IMR-90 (cell line): ENCODE results near the gene ZNF514. TPM values are rescaled to one million over a fixed set of nuclear protein-coding genes. Genes with fewer than 3 reads are reported as not detected.

Experiments
- ATAC-seq: fragments of 200-7000 bp; cut with Tn5 transposase; 2 replicates; pipeline ENCODE4 v1.9.1; 2020; ENCODE audit warnings: low read depth, mild to moderate bottlenecking, moderate library complexity
- BruUV-seq: library from RNA; stranded (reverse); fragments of 400-500 nt; replicated peaks from 2 replicates; lab custom pipeline; 2021; lab: Mats Ljungman, UMichigan
- CTCF ChIA-PET: fragments of 300-600 bp; formaldehyde crosslinking; extraction: SDS; loops from one replicate; lab custom pipeline; 2021; ENCODE audit warnings: antibody characterized with exemption; lab: Yijun Ruan, JAX
- POLR2A ChIA-PET: fragments of 300-600 bp; sonication (Branson Sonifier 250); formaldehyde crosslinking; loops from one replicate; lab custom pipeline; 2022; ENCODE audit warnings: antibody characterized with exemption; ENCODE audit not compliant: unreplicated experiment; lab: Charles Lee
- DNase-seq: peaks from one replicate; pipeline ENCODE4 v3.0.0; 2013
- H2AFZ ChIP-seq: replicated peaks from 2 replicates; pipeline ENCODE3; 2013; ENCODE audit warnings: low read length, mild to moderate bottlenecking; ENCODE audit not compliant: poor library complexity
- H2AK5ac ChIP-seq: 2 replicates; pipeline ENCODE4 v1.6.1; 2013; ENCODE audit warnings: low read depth, low read length, inconsistent platforms
- H2AK9ac ChIP-seq: replicated peaks from 2 replicates; pipeline ENCODE3; 2013; ENCODE audit warnings: mild to moderate bottlenecking, low read depth, low read length, moderate library complexity; ENCODE audit not compliant: poor library complexity
- H2BK120ac ChIP-seq: 2 replicates; pipeline ENCODE4 v1.6.1; 2013; ENCODE audit warnings: low read depth, low read length, inconsistent platforms
- H2BK15ac ChIP-seq: 3 replicates; pipeline ENCODE4 v1.6.1; 2013; ENCODE audit warnings: low read depth, low read length, inconsistent platforms
- H2BK20ac ChIP-seq: 2 replicates; pipeline ENCODE4 v1.6.1; 2013; ENCODE audit warnings: low read depth, mild to moderate bottlenecking, inconsistent platforms, low read length, moderate library complexity
- H2BK5ac ChIP-seq: 2 replicates; pipeline ENCODE4 v1.6.1; 2013; ENCODE audit warnings: mild to moderate bottlenecking, low read depth, low read length, inconsistent platforms; ENCODE audit not compliant: poor library complexity, severe bottlenecking
- H3K14ac ChIP-seq: replicated peaks from 2 replicates; pipeline ENCODE4 v1.6.1; 2013; ENCODE audit warnings: low read depth, low read length, inconsistent platforms
- H3K18ac ChIP-seq: 2 replicates; pipeline ENCODE4 v1.6.1; 2013; ENCODE audit warnings: low read depth, low read length, control low read depth
- H3K23ac ChIP-seq: 2 replicates; pipeline ENCODE4 v1.6.1; 2013; ENCODE audit warnings: low read depth, low read length, inconsistent platforms
- H3K27ac ChIP-seq: 2 replicates; pipeline ENCODE4 v1.5.1; 2013; ENCODE audit warnings: mild to moderate bottlenecking, control low read depth, low read length; ENCODE audit not compliant: insufficient read depth
- H3K27me3 ChIP-seq: 2 replicates; pipeline ENCODE4 v1.6.1; 2013; ENCODE audit warnings: low read length; ENCODE audit not compliant: control insufficient read depth, insufficient read depth
- H3K36me3 ChIP-seq: 2 replicates; pipeline ENCODE4 v1.6.1; 2013; ENCODE audit warnings: low read length, mixed read lengths; ENCODE audit not compliant: control insufficient read depth, insufficient read depth
- H3K4ac ChIP-seq: 2 replicates; pipeline ENCODE4 v1.6.1; 2013; ENCODE audit warnings: low read depth, low read length, inconsistent platforms
- H3K4me1 ChIP-seq: 2 replicates; pipeline ENCODE4 v1.6.1; 2013; ENCODE audit warnings: low read length, mixed read lengths; ENCODE audit not compliant: control insufficient read depth, insufficient read depth
- H3K4me2 ChIP-seq: 2 replicates; pipeline ENCODE4 v1.6.1; 2013; ENCODE audit warnings: low read depth, mild to moderate bottlenecking, control low read depth, low read length, moderate library complexity
- H3K4me3 ChIP-seq: 2 replicates; pipeline ENCODE4 v1.5.1; 2013; ENCODE audit warnings: low read depth, mild to moderate bottlenecking, control low read depth, low read length, moderate library complexity; ENCODE audit not compliant: insufficient read depth
- H3K56ac ChIP-seq: 2 replicates; pipeline ENCODE4 v1.6.1; 2013; ENCODE audit warnings: low read length, inconsistent platforms; ENCODE audit not compliant: insufficient read depth; ENCODE audit errors: extremely low read depth
- H3K79me1 ChIP-seq, 2 experiments: 2 replicates each; pipeline ENCODE4 v1.6.1; 2013; ENCODE audit warnings: low read length in 2 of 2, inconsistent platforms in 1 of 2, low read depth in 1 of 2
- H3K9ac ChIP-seq: 2 replicates; pipeline ENCODE4 v1.6.1; 2013; ENCODE audit warnings: low read depth, low read length, control low read depth
- H3K9me1 ChIP-seq: 2 replicates; pipeline ENCODE4 v1.6.1; 2013; ENCODE audit warnings: low read length, inconsistent platforms; ENCODE audit not compliant: insufficient read depth
- H3K9me3 ChIP-seq: 2 replicates; pipeline ENCODE4 v1.6.1; 2013; ENCODE audit warnings: low read length; ENCODE audit not compliant: control insufficient read depth, insufficient read depth
- H4K20me1 ChIP-seq: 2 replicates; pipeline ENCODE4 v1.6.1; 2013; ENCODE audit warnings: low read length, inconsistent platforms; ENCODE audit not compliant: insufficient read depth
- H4K5ac ChIP-seq: 2 replicates; pipeline ENCODE4 v1.6.1; 2013; ENCODE audit warnings: mild to moderate bottlenecking, low read depth, low read length, control low read depth
- H4K8ac ChIP-seq, 2 experiments: 2 replicates each; pipeline ENCODE4 v1.6.1; 2013; ENCODE audit warnings: low read depth in 2 of 2, low read length in 2 of 2, control low read depth in 1 of 2, inconsistent platforms in 1 of 2
- H4K91ac ChIP-seq: 2 replicates; pipeline ENCODE4 v1.6.1; 2013; ENCODE audit warnings: low read depth, low read length, inconsistent platforms; ENCODE audit not compliant: insufficient read depth
- BHLHE40 ChIP-seq: fragments of 150-350 bp; IDR thresholded peaks from 2 replicates; pipeline ENCODE4 v1.6.1; 2016; ENCODE audit warnings: mild to moderate bottlenecking, low read depth, low read length
- CEBPB ChIP-seq: IDR thresholded peaks from 2 replicates; pipeline ENCODE4 v1.6.1; 2012; ENCODE audit warnings: low read depth, low read length, improper control_type of control experiment
- CHD1 ChIP-seq: IDR thresholded peaks from 2 replicates; pipeline ENCODE4 v1.6.1; 2012; ENCODE audit warnings: low read depth, low read length, improper control_type of control experiment
- CTCF ChIP-seq: conservative IDR thresholded peaks from 2 replicates; pipeline ENCODE4 v1.5.1; 2012; ENCODE audit warnings: mild to moderate bottlenecking, low read depth, low read length, improper control_type of control experiment
- ELK1 ChIP-seq: fragments of 150-350 bp; IDR thresholded peaks from 2 replicates; pipeline ENCODE4 v1.6.1; 2016; ENCODE audit warnings: low read depth, mild to moderate bottlenecking, low read length, moderate library complexity, borderline replicate concordance
- FOS ChIP-seq: fragments of 150-350 bp; IDR thresholded peaks from 2 replicates; pipeline ENCODE4 v1.6.1; 2016; ENCODE audit warnings: low read depth, low read length
- MAFK ChIP-seq: IDR thresholded peaks from 2 replicates; pipeline ENCODE4 v1.6.1; 2012; ENCODE audit warnings: low read depth, low read length, improper control_type of control experiment
- MAZ ChIP-seq: IDR thresholded peaks from 2 replicates; pipeline ENCODE4 v1.6.1; 2012; ENCODE audit warnings: low read depth, mild to moderate bottlenecking, low read length, improper control_type of control experiment, moderate library complexity, borderline replicate concordance
- MXI1 ChIP-seq: IDR thresholded peaks from 2 replicates; pipeline ENCODE4 v1.6.1; 2012; ENCODE audit warnings: low read depth, mild to moderate bottlenecking, low read length, moderate library complexity, borderline replicate concordance
- NFE2L2 ChIP-seq: fragments of 150-350 bp; IDR thresholded peaks from 2 replicates; pipeline ENCODE4 v1.6.1; 2016; ENCODE audit warnings: low read depth, mild to moderate bottlenecking, low read length
- POLR2A ChIP-seq: IDR thresholded peaks from 2 replicates; pipeline ENCODE4 v1.6.1; 2012; ENCODE audit warnings: mild to moderate bottlenecking, low read depth, low read length
- RAD21 ChIP-seq: IDR thresholded peaks from 2 replicates; pipeline ENCODE4 v1.6.1; 2012; ENCODE audit warnings: low read length, improper control_type of control experiment
- WGBS, 2 experiments: methylation state at CpG; one replicate each; pipeline versions ENCODE4 v1.1.5 to v1.1.7; 2013; ENCODE audit warnings: missing lambda C conversion rate in 2 of 2; ENCODE audit not compliant: insufficient read length in 1 of 2; ENCODE audit errors: extremely low coverage in 2 of 2; 5-methylcytosine and 5-hydroxymethylcytosine counted together
- dilution Hi-C: fragments of 300-500 bp; cut with HindIII; formaldehyde crosslinking; loops from one replicate; pipeline ENCODE4 v1.14.3; 2018; ENCODE audit warnings: low sequenced_read_pairs; ENCODE audit not compliant: unreplicated experiment
- in situ Hi-C: fragments of 300-500 bp; cut with MboI; formaldehyde crosslinking; loops from 3 replicates; pipeline ENCODE4 v1.14.3; 2019; ENCODE audit warnings: low sequenced_read_pairs, inconsistent platforms, mixed read lengths
- intact Hi-C: fragments of 100-400 bp; cut with micrococcal nuclease; formaldehyde crosslinking; loops from 2 replicates; pipeline ENCODE4 v1.10.0; 2022
- polyA plus RNA-seq, 3 experiments: library from polyadenylated mRNA; depleted of rRNA; stranded (reverse); fragments of >200 nt; gene quantifications; 2 replicates each; pipeline ENCODE4 v1.2.3, GENCODE V29; 2012; ENCODE audit warnings: low replicate concordance in 1 of 3
- total RNA-seq: library from RNA; depleted of rRNA; stranded (reverse); fragments of >200 nt; gene quantifications from 2 replicates; pipeline ENCODE4 v1.2.3, GENCODE V29; 2012

ZNF514 gene
- total and polyA plus RNA-seq, 2 of the 4 experiments (the other 2 are of a cell fraction) = 5.3 to 6.5 TPM

GRCh38 chr2:95174031-95174542 is 14.4 kb upstream of the ZNF514 start:
- BruUV-seq = no TSS peak
- Histone ChIP-seq H4K8ac (no peak overlapping the region), H3K36me3 (peaks cover 10% of the 10 kb centered on the region), H2BK15ac (no peak overlapping the region), H3K27me3 (no peaks in the 10 kb centered on the region), H2AK5ac (no peak overlapping the region), H3K9ac (no peak overlapping the region), H3K4me3 (no peak overlapping the region), H3K23ac (no peak overlapping the region), H3K9me3 (no peaks in the 10 kb centered on the region), H2BK20ac (no peak overlapping the region), H2BK5ac (no peak overlapping the region), H3K9me1 (0 out of 2 replicates have a peak, but pooled peaks cover 2% of the 10 kb centered on the region), H3K18ac (no peak overlapping the region), H2AK9ac (no peak overlapping the region), H4K91ac (no peak overlapping the region), H3K4ac (no peak overlapping the region), H2AFZ (no peak overlapping the region), H3K14ac (no peak overlapping the region), H4K5ac (no peak overlapping the region), H3K79me1 (peaks cover 18 to 30% of the 10 kb centered on the region in 2 experiments), H3K4me2 (no peak overlapping the region), H4K20me1 (no peaks in the 10 kb centered on the region), H3K4me1 (peaks cover 5% of the 10 kb centered on the region), H2BK120ac (no peak overlapping the region), H3K56ac (no peak overlapping the region), H3K27ac (no peak overlapping the region)
- intact Hi-C loops = no loop called here
- ChIA-PET POLR2A (no interaction called here), CTCF (no interaction called here)
- WGBS, 2 experiments = no CpG with 5 or more reads among the region's 2 CpGs
- in situ Hi-C loops = no loop called here
- peak; percentile 53 for ATAC-seq
- TF ChIP-seq FOS (no peak), CTCF (no peak), ELK1 (no peak), CHD1 (no peak), CEBPB (no peak), NFE2L2 (no peak), RAD21 (no peak), BHLHE40 (no peak), MAFK (no peak), MAZ (no peak), POLR2A (no peak), MXI1 (no peak)
- dilution Hi-C loops = no loop called here
- peak; percentile 25 for DNase-seq
